GM21423 (cell line): Measurements from ENCODE around the gene ARSD.
"Not testable (repeated sequence)": the region's sequence is repeated elsewhere in the genome, so short reads cannot be mapped to it uniquely, and the experiment has no call there.

Source experiments
- ATAC-seq: cut with Tn5 transposase; IDR thresholded peaks from one replicate; pipeline ENCODE4 v1.9.1; 2021; ENCODE audit warnings: mild to moderate bottlenecking, moderate library complexity; ENCODE audit not compliant: unreplicated experiment

Gene ARSD

GRCh38 chrX:2933125-2933900 lies 4.2 kb upstream of the ARSD start:
- no peak for ATAC-seq

GRCh38 chrX:2931612-2932011 lies 2.5 kb upstream of the ARSD start:
- ATAC-seq: no peak

- ATAC-seq: no peak
Measured at GRCh38 chrX:2931155-2931554, 2.0 kb upstream of the ARSD start.

- ATAC-seq: no peak
Measured at GRCh38 chrX:2928191-2928582, 952 bp downstream of the ARSD start.

GRCh38 chrX:2926664-2927275 lies 2.4 kb downstream of the ARSD start:
- no peak for ATAC-seq

GRCh38 chrX:2926255-2926654 lies 2.9 kb downstream of the ARSD start:
- not testable (repeated sequence) for ATAC-seq

- no peak for ATAC-seq
Measured at GRCh38 chrX:2924151-2924550, 5.0 kb downstream of the ARSD start.

GRCh38 chrX:2921750-2922149 lies 7.4 kb downstream of the ARSD start:
- ATAC-seq: no peak

- ATAC-seq: no peak
Measured at GRCh38 chrX:2921193-2921592, 7.9 kb downstream of the ARSD start.

GRCh38 chrX:2917767-2918166 lies 11.4 kb downstream of the ARSD start:
- no peak for ATAC-seq

GRCh38 chrX:2913118-2913517 lies 16.0 kb downstream of the ARSD start:
- no peak for ATAC-seq

GRCh38 chrX:2910109-2910508 lies 19.0 kb downstream of the ARSD start:
- ATAC-seq: no peak

GRCh38 chrX:2908125-2908685 lies 20.9 kb downstream of the ARSD start:
- ATAC-seq: no peak

GRCh38 chrX:2907295-2907694 lies 21.8 kb downstream of the ARSD start:
- no peak for ATAC-seq

GRCh38 chrX:2903366-2903765 lies 25.8 kb downstream of the ARSD start:
- no peak for ATAC-seq

- ATAC-seq: no peak
Measured at GRCh38 chrX:2902841-2903240, 26.3 kb downstream of the ARSD start.

- ATAC-seq: no peak
Measured at GRCh38 chrX:2901367-2902036, 27.6 kb downstream of the ARSD start.

GRCh38 chrX:2898846-2899512 lies 30.2 kb downstream of the ARSD start:
- ATAC-seq: no peak

GRCh38 chrX:2897690-2898623 lies 31.2 kb downstream of the ARSD start:
- peak; percentile 55 for ATAC-seq

- no peak for ATAC-seq
Measured at GRCh38 chrX:2897311-2897689, 31.8 kb downstream of the ARSD start.
